ENCODE measurements around the gene GALNT17.
"Not testable (repeated sequence)": the region's sequence is repeated elsewhere in the genome, so short reads cannot be mapped to it uniquely, and the experiment has no call there.

Gene GALNT17

DNA sequence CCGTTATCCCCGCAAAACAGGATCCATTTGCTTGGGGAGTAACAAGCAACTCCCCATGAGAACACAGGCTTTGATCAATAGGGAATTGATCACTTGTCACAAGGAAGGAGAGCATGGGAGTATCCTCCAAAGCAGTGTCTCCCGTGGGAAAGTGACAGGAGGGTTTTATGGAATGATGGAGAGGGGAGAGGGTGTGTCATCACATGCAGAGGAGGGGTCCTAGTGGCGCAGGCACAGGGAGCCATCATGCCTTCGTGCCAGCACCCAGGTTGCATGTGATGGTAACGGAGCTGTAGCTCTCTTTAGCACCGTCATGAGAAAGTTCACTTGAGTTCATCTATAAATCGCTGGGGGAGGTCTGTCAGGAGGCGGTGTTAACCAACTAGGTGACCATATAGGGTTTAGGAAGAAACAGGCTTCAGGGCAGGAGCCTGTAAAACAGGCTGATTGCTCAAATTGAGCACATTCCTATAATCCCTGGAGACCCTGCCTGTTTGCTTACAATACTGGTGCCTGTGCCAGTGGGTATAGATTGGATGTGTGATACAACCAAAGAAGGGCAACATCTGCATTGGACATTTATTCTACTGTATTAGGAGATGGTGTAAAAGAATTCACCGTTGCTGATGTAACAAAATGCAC, 428.5 kb downstream of the GALNT17 start:
- no peak for DNase-seq (ENCODE audit: low read depth in 2 of 2)

DNA sequence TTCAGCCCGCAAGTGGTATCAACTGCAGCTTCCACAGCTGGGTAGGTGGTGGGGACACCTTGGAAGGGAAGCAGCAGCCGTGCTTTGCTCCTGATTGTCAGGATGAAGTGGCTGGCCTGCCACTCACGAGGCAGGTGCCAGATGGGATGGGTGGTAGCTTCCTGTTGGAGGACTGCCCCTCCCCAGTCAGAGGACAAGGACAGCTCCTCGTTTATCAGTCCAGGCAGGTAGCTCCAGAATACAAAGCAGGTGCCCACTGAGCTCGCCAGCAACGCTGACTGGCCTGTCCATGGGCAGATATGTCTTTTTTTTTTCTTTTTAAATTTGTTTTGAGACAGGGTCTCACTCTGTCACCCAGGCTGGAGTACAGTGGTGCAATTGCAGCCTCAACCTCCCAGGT, 431.3 kb downstream of the GALNT17 start:
- no peak for DNase-seq (ENCODE audit: low read depth in 2 of 2)

- no peak for DNase-seq (ENCODE audit: low read depth in 2 of 2)
Observed at GRCh38 chr7:71566376-71566775, 434.4 kb downstream of the GALNT17 start.

DNA sequence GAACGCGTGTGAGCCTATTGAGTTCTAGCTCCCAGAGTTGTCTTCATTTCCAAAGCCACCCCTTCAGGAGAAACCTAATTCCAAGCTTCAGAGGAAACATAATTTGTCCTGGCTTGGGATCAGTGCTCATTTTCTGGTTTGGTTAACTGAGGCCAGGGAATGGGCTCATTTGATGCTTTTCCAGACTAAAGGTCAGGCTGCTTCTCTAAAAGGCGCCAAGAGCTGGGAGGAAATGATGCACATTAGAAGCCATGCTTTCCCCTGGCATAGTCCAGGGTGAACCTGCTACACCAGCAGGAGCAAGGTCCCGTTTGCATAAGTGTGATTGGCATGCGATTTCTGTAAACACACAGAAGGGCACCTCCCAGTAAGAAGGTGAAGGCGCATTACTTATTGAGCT, 435.0 kb downstream of the GALNT17 start:
- DNase-seq (ENCODE audit: low read depth in 2 of 2) = no peak

GRCh38 chr7:71574153-71574860, 442.4 kb downstream of the GALNT17 start:
- no peak for DNase-seq (ENCODE audit: low read depth in 2 of 2)

DNA sequence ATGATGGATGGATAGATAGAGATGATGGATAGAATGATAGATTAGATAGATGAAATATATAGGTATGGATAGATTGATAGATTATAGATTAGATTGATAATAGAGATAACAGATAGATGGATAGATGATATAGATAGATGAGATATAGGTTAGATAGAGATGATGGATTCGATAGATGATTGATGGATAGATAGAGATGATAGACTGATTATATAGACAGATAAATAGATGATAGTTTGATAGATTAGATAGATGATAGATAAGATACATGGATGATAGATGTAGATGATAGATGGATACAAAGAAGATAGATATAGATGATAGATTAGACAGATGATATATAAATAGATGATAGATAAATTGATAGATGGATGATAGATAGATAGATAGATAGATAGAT, 448.1 kb downstream of the GALNT17 start:
- no peak for DNase-seq (ENCODE audit: low read depth in 2 of 2)

DNA sequence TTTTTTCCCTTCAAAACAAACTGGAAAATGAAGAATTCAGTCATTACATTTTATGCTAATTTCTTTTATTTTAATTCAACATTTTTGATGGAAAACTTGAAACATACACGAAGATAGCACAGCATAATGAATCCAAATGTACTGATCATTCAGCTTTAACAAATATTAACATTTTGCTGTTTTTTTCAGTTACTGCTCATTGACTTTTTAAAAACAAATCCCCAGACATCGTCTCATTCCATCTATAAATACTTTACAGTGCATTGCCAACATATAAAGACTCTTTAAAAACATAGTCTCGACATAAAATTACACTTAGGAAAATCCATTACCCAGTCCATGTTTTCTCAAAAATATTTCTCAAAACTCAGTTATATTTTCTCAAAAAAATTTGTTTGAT, 452.3 kb downstream of the GALNT17 start:
- no peak for DNase-seq (ENCODE audit: low read depth in 2 of 2)

DNA sequence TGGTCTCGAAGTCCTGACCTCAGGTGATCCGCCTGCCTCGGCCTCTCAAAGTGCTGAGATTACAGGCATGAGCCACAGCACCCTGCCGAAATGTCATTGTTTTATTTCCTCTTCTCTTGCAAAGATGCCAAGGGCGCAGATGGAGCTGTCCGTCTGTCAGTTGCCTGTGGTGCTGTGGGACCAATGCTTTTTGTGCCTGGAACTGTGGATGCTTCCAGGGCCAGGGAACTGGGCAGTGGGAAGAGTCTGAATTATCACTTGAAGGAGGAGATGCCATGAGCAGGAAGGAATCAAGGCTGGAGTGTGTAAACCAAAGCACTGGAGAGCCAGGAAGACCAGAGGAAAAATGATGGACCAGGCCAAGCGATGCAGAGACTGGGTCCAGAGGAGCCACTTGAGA, 459.9 kb downstream of the GALNT17 start:
- DNase-seq (ENCODE audit: low read depth in 2 of 2) = no peak

DNA sequence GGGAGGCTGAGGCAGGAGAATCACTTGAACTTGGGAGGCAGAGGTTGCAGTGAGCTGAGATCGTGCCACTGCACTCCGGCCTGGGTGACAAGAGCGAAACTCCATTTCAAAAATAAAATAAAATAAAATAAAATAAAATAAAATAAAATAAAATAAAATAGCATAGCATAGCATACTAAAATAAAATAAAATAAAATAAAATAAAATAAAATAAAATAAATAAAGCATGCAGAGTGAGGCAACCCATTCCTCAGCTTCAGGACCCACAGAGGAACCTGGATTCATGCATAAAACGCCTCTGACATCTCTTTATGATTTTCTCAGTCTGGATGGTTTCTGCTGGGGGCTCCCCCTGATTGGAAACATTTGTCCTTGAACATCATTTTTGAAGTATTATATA, 460.4 kb downstream of the GALNT17 start:
- not testable (repeated sequence) for DNase-seq (ENCODE audit: low read depth in 2 of 2)

- no peak for DNase-seq (ENCODE audit: low read depth in 2 of 2)
Observed at GRCh38 chr7:71594736-71595135, 462.8 kb downstream of the GALNT17 start.

DNA sequence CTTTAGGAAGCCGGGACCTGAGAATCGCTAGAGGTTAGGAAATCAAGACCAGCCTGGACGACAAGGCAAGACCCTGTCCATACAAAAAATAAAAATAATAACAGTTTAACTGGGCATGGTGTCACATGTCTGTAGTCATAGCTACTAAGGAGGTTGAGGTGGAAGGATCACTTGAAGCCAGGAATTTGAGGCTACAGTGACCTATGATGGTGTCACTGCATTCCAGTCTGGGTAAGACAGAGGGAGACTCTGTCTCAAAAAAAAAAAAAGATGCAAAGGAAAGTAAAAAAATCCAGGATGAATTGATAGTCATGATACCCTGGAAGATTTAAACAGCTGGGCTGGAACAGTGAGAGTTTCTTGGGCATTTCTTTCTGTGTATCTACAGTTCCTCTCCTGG, 463.2 kb downstream of the GALNT17 start:
- no peak for DNase-seq (ENCODE audit: low read depth in 2 of 2)

GRCh38 chr7:71598553-71598952, 466.6 kb downstream of the GALNT17 start:
- DNase-seq (ENCODE audit: low read depth in 2 of 2) = no peak

- no peak for DNase-seq (ENCODE audit: low read depth in 2 of 2)
Observed at GRCh38 chr7:71601851-71602250, 469.9 kb downstream of the GALNT17 start.

DNA sequence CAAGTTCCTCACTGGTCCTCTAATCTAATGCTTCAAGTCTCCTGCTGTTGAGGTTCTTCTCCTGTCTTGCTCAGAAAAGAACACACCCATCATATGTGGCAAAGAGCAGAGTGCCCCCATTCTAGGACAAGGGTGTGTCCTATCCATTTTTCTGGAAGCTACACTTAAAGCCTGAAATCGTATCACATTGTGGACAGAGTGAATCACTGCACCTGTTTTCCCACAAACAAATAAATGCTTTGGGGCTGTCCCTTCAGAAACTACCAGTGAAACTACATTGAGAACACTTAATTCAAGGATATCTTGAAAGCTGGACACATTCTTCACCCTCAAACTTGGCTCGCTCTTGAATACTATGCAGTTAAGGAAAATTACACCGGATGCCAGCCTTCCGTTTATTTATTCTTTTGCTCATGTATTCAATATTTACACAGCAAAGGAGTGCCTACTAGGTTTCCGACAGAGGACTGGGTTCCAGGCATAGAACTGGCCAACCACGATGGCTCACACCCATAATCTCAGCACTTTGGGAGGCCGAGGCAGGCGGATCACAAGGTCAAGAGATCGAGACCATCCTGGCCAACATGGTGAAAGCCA, 473.0 kb downstream of the GALNT17 start:
- DNase-seq (ENCODE audit: low read depth in 2 of 2) = no peak

GRCh38 chr7:71611986-71612385, 480.0 kb downstream of the GALNT17 start:
- no peak for DNase-seq (ENCODE audit: low read depth in 2 of 2)

DNA sequence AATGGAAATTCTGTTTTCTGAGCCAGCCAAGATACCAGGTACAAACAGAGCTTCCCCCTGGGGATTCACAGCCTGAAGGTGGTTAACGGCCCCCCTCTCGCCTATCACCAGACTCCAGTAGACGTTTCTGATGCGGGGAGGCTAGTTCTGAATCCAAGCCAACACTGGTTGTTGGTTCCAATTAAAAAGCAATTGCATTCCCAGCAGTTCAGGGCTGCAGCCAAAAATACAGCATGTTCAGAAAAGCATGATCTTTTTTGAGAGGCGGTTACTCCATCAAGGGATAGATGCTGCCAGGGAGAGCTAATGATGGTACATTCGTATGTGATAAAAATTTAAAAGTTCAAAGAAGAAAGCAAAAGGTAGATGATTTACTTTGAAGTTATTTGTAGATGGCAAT, 481.0 kb downstream of the GALNT17 start:
- no peak for DNase-seq (ENCODE audit: low read depth in 2 of 2)

DNA sequence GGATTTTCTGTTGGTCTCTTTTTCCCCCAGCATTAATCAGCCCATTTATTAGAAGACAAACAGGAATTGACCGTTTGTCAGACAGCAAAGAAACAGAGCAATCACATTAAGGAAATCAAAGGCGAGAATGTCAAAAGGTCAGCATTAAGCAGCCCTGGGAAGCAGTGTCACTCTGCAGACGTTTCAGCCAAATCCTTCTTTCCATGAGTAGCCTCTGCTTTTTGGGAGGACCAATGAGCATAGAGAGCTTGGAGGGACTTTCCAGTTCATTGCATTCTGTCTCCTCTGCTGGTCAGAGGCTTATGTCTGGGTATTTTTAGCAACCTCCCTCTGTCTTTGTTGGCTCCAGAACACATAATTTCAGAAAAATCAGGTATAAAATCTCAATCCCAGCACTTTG, 481.4 kb downstream of the GALNT17 start:
- no peak for DNase-seq (ENCODE audit: low read depth in 2 of 2)

- DNase-seq (ENCODE audit: low read depth in 2 of 2) = no peak
Observed at GRCh38 chr7:71615017-71615416, 483.1 kb downstream of the GALNT17 start.

DNA sequence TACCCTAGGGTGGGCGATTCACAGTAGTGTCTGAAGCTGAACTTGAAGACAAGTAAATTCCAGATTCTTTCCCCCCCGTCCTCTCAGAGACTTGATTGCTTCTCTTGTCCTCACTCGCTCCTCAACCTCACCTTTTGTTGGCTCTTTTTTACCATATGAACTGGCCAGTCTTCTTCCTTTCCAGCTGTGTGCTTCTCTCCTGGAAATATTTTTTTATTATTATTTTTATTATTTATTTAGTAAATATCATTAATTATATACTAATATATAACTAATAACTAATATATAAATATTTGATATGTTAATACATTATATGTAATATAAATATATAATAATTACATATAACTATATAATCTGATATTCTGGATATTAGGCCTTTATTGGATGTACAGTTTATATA, 484.3 kb downstream of the GALNT17 start:
- DNase-seq (ENCODE audit: low read depth in 2 of 2) = no peak

GRCh38 chr7:71618278-71618677, 486.3 kb downstream of the GALNT17 start:
- DNase-seq (ENCODE audit: low read depth in 2 of 2) = no peak

GRCh38 chr7:71625545-71625944, 493.6 kb downstream of the GALNT17 start:
- no peak for DNase-seq (ENCODE audit: low read depth in 2 of 2)

- DNase-seq (ENCODE audit: low read depth in 2 of 2) = no peak
Observed at GRCh38 chr7:71626206-71626605, 494.3 kb downstream of the GALNT17 start.

GRCh38 chr7:71627651-71628050, 495.7 kb downstream of the GALNT17 start:
- no peak for DNase-seq (ENCODE audit: low read depth in 2 of 2)
